ENCODE results near the gene DNAJB14. TPM values are rescaled to one million over a fixed set of nuclear protein-coding genes. Genes with fewer than 3 reads are reported as not detected.

The DNAJB14 gene
- total RNA-seq, 4 donors from 2014 or later, result 18.4 to 64.9 (median 19.8) TPM

DNA sequence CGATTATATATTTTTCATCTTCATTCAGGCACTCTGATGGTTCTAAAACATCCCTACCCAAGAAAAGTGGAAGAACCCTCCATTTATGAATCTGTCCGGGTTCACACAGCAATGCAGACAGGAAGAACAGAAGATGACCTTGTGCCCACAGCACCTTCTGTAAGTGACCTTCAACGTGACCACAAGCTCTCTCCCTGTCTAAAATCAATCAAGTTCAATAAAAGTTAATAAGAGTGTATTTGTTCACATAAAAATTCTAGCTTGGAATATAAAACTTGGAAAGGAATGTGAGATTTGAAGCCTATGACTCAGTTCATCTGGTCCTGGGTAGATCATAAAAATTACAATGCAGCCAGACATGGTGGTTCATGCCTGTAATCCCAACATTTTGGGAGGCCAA, 93.2 kb downstream of the DNAJB14 start:
- no peak overlapping the region for H3K4me3 ChIP-seq (ENCODE audit: low read depth, poor library complexity, severe bottlenecking)
- intact Hi-C loops (cut with DNase I; ENCODE audit: low total_unique reads), result no loop called here
- WGBS, 2 donors, result 86 to 88% methylated on average over 3 of the region's 3 CpGs
- DNase-seq (ENCODE audit: low spot score in 2 of 2), result no peak
- TF ChIP-seq POLR2A (IDR thresholded peaks at IDR 0.05), result no peak
- no peak for TF ChIP-seq CTCF (IDR thresholded peaks at IDR 0.05)

- DNase-seq (ENCODE audit: low spot score in 2 of 2), result no peak
- intact Hi-C loops (cut with DNase I; ENCODE audit: low total_unique reads), result no loop called here
- 84 to 89% methylated on average over 3 of the region's 3 CpGs for WGBS, 2 donors
- no peak overlapping the region for H3K4me3 ChIP-seq (ENCODE audit: low read depth, poor library complexity, severe bottlenecking)
- TF ChIP-seq POLR2A (IDR thresholded peaks at IDR 0.05), result no peak
- TF ChIP-seq CTCF (IDR thresholded peaks at IDR 0.05), result no peak
Measured at GRCh38 chr4:99852199-99852749, 94.1 kb downstream of the DNAJB14 start.

DNA sequence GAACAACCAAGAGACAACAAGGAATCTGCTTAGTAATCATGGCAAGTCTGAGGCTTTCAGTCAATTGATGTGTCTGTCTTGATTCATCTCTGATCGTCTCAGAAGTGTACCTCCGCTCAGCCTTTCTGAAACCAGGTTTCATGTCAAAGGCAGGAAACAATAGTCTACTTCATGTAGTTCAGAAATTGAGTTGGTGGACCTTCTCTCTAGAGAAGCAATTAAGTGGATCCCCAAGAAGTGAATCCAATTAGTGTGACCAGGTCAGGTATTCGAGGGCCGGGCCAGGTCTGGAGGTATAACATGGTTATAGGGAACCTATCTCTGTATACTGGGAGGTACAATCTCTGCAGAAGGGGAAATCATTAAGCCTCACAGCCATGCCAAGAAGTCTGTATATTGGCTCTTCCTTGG, 97.8 kb downstream of the DNAJB14 start:
- TF ChIP-seq POLR2A (IDR thresholded peaks at IDR 0.05), result no peak
- no peak for TF ChIP-seq CTCF (IDR thresholded peaks at IDR 0.05)
- H3K4me3 ChIP-seq (ENCODE audit: low read depth, poor library complexity, severe bottlenecking), result no peak overlapping the region
- intact Hi-C loops (cut with DNase I; ENCODE audit: low total_unique reads), result no loop called here
- WGBS, 2 donors, result 86 to 95% methylated on average over 4 of the region's 4 CpGs
- DNase-seq (ENCODE audit: low spot score in 2 of 2), result no peak

DNA sequence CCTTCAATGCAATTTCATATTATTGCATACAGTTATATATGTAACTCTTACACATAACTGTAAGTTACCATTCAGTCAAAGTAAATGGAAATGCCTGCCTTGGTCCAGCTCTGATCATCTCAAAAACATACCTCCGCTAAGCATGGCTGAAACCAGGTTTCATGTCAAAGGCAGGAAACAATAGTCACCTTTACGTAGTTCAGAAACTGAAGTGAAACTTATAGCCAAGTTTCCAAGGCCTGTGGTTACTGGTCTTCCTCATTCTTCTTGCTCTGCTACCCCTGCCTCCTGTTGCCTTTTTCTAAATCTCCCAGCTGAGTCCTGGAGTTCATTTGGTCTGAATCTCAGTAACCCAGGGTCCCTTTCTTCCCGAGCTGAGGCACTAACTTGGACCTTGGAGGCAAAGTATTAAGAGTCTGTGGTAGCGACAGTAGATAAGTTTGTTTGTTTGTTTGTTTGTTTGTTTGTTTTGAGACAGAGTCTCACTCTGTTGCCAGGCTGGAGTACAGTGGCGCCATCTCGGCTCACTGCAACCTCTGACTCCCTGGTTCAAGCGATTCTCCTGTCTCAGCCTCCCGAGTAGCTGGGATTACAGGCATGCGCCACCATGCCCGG, 98.9 kb downstream of the DNAJB14 start:
- intact Hi-C loops (cut with DNase I; ENCODE audit: low total_unique reads), result no loop called here
- no peak overlapping the region for H3K4me3 ChIP-seq (ENCODE audit: low read depth, poor library complexity, severe bottlenecking)
- TF ChIP-seq CTCF (IDR thresholded peaks at IDR 0.05) (no peak), POLR2A (IDR thresholded peaks at IDR 0.05) (no peak)
- 77 to 85% methylated on average over 10 of the region's 10 CpGs for WGBS, 2 donors
- DNase-seq (ENCODE audit: low spot score in 2 of 2), result no peak

DNA sequence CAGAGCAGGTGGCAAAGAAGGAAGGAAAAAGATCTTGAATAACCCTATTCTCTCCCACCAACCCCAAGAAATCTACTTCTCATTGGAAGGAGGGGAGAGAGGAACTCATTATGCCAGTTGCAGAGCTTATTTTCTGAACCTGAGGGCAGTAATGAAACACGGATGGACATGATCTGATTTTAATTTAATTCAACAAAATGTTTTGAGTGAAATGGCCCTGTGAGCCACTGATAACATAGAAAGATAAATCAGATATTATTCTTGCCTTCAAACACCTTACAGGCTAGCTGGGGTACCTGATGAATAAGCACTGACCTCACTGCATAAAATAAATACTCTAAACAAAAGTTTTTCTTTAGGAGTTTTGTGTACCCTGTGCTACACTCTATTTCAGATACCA, 99.5 kb downstream of the DNAJB14 start:
- TF ChIP-seq POLR2A (IDR thresholded peaks at IDR 0.05) (no peak), CTCF (IDR thresholded peaks at IDR 0.05) (no peak)
- DNase-seq (ENCODE audit: low spot score in 2 of 2), result no peak
- WGBS, 2 donors, result 40 to 60% methylated on average over 1 of the region's 1 CpG
- H3K4me3 ChIP-seq (ENCODE audit: low read depth, poor library complexity, severe bottlenecking), result no peak overlapping the region
- intact Hi-C loops (cut with DNase I; ENCODE audit: low total_unique reads), result no loop called here

Other genes with a start within 250 kb of the DNAJB14 start
- gene DAPP1, start 129.8 kb downstream of the DNAJB14 start, total RNA-seq, result 10 to 100 TPM; 24.5 to 37.7 (median 34.2) TPM
- gene LAMTOR3, start 52.2 kb downstream of the DNAJB14 start, total RNA-seq, result 10 to 100 TPM; 33.6 to 51.2 (median 41.2) TPM
- 100 to 1,000 TPM; 115 to 243 (median 130) TPM for gene H2AZ1, start 3.7 kb upstream of the DNAJB14 start, total RNA-seq
- gene DDIT4L, start 243.8 kb upstream of the DNAJB14 start, total RNA-seq, result 1 to 10 TPM in 3 of 4 donors, under 1 TPM in 1; 0.71 to 8.9 (median 1.7) TPM

All from lower leg skin (tissue), 4 donors.